ENCODE data around the gene CDYL.
"Not testable (repeated sequence)": the region's sequence is repeated elsewhere in the genome, so short reads cannot be mapped to it uniquely, and the experiment has no call there.

The CDYL gene

DNA sequence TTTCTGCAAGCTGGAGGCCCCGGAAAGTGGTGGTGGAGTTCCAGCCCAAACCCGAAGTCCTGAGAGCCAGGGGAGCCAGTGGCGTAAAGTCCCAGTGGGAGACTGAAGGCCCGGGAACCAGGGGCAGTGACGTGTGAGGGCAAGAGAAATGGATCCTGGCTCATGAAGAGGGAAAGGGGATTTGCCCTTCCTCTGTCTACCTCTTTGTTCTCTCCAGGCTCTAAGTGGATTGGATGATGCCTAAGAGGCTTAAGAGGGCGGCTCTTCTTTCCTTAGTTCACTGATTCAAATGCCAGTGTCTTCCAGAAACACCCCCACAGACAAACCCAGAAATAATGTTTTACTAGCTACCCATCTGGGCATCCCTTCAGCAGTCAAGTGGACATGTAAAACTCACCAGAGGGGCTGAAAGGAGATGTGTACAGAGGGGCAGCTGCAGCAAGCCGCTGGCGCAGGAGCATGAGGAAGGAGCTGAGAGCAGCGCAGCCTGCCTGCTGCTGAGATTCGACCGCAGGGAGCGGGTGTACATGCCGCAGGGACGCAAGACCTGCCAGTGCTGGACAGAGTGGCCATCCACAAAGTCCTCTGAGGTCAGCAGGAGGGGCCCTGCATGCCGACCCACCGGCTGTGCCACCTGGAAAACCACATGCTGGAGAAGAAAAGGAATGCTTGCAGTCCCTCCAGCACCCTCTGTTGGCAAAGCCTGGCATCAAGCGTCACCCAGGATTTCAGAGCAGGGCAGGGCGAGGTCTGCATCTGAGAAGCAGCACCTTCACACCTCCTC, 29.5 kb downstream of the CDYL start:
- ATAC-seq = no peak

DNA sequence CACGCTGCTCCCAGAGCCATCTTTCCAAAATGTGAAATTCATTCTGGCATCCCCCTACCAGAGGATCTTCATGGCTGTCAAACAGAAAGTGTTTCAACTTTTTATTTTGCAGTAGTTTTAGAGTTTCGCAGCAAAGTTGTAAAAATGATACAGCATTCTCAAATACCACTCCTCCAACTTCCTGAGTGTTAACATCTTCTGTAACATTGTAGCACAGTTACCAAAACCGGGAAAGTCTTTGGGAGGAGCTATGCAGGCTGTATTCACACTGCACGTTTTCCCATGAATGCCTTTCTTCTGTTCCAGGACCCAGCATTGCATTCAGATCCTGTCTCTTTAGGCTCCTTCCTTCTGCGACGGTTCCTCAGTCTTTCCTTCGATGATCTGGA, 30.1 kb downstream of the CDYL start:
- no peak for ATAC-seq

DNA sequence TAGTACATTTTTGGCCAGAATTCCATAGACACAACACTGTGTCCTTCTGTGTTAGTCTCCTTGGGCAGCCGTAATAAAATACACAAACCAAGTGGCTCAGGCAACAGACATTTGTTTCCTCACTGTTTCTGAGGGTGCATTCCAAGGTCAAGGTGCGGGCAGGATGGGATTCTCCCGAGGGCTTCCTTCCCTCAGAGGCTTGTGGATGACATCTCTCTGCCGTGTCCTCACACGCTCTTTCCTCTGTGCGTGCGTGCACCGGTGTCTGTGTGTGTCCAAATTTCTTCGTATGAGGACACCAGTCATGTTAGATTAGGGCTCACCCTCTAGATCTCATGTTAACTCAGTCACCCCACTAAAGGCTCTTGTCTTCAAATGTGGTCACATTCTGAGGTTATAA, 30.6 kb downstream of the CDYL start:
- no peak for ATAC-seq

DNA sequence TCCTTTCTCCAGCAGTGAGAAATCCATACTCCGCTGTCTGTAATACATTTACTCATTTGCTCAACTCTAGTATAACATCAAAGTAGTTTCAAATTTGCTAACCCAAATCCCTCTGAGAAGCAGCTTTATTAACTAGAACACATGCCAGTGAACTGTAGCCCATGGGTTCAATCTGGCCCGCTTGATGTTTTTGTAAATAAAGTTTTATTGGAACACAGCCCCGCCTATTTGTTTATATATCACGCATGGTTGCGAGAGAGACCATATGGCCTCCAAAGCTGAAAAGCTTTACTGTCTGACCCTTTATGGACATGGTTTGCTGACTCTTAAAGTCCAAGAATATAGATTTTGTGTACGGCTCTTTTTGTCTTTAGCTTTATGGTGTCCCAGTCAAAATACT, 32.2 kb downstream of the CDYL start:
- no peak for ATAC-seq

DNA sequence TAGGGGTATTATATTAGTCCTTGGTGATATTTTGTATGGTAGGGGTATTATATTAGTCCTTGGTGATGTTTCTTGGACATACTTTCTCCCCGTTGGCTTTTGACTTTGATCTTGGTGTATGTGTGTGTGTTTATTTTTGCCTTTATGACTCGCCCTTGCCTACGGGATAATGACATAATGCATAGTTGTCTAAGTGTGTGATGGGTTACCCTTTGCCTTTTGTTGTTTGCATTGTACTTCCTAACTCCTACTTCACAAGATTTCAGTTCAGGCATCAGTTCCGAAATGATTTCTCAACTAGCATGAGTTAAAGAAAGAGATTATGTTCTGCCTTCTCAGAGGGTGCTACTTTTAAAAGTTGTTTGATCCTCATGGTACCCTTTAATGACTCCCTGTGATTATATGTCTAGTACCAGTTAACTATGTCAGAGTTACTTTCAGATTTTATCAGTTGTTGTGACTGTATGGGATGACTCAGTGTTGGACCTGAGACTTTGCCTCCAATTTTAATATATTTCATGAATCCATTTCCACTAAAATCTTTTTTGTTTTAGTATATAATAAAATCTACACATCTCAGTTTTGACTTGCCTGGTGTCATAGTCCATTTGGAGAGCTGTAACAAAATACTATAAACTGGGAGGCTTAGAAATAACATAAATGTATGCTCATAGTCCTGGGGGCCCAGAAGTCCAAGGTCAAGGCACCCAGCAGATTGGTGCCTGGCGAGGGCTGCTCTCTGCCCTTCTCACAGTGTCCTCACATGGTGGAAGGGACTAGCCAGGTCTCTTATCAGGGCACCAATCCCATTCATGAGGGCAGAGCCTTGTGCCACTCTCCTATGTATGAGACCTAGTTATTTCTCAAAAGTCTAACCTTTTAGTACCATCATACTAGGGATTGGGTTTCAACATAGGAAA, 34.1 kb downstream of the CDYL start:
- ATAC-seq = peak; percentile 83 to 88

DNA sequence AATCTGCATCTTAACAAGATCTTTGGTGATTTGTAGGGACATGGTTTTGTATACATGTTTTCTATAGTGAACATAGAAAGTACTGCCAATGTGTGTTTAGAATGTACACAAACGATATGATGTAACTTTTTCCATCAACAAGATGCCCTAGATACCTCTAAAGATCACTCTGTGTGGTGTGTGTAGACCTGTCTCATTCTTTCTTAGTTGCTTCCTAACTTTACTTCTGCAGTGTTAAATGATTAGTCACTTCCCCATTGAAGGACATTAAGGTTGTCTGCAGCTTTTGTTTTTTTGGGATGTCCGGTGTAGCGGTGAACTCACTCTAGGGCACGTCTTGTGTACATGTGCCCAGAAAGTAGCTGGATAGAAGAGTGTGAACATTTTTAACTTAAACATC, 35.9 kb downstream of the CDYL start:
- no peak for ATAC-seq

DNA sequence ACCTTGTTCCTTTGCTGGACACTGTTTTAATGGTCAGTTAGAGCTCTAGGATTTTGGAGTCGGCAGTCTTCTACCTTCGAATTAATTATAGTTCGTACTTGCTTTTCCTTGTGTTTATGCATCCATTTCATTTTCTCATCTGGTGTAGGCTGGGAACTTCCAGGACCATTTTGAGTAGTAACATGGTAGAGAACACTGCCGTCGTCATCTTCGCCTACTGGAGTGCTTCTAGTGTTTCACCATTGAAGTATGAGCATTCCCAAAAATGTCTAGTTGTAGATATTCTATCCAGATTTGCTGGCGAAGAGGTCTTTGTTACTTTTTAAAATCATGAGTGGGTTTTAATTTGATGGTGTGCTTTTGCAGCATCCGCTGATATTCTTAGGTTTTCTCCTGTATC, 36.9 kb downstream of the CDYL start:
- ATAC-seq = no peak

DNA sequence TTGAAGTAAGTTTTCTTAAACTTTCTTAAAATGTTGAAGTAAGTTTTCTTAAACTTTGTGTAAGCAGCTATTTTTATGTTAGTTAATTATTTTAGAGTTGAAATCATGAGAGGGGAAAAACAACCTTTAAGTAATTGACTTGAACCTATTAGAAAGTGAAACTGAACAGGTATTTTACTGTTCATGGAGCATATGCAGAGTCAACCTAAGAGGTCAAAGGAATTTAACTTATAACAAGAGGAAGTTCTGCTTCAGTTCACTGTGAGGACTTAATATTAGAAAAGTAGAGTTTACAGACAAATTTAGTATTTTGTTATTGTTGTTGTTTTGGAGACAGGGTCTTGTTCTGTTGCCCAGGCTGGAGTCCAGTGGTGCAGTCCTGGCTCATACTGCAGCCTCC, 38.0 kb downstream of the CDYL start:
- ATAC-seq = peak in 1 of 2 donors; percentile 39

DNA sequence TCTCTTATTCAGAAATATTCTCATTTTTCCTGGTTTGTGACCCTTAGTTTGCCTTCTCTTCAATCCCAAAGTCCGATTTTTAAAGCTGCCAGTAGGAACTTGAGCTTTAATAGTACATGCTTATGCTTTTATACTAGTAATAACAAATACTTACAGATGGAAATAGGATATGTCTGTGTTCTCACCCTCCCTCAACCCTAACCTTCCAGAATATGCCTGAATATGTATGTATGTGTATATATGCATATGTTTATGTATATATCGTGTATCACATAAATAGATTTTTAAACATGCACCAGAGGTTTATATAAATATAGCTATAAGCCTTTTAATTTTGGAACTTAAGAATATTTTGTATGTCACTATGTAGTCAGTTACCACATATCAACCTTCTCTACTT, 38.8 kb downstream of the CDYL start:
- ATAC-seq = no peak

DNA sequence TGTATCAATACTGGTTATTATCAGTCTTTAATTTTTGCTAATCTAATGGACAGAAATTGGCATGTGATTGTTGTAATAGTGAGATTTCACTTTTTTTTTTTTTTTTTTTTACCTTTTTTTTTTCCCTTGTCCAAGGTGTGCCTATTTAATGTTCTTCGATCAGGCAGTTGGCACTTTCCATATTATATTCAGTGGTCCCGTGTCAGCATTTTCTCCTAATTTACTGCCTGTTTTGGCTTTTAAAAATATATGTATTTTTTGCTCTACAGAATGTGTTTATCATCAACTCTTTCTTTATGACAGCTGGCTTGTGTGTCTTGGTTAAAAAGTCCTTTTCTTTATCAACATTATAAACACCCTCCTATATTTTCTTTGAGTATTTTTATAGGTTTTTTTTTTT, 39.4 kb downstream of the CDYL start:
- ATAC-seq = no peak

DNA sequence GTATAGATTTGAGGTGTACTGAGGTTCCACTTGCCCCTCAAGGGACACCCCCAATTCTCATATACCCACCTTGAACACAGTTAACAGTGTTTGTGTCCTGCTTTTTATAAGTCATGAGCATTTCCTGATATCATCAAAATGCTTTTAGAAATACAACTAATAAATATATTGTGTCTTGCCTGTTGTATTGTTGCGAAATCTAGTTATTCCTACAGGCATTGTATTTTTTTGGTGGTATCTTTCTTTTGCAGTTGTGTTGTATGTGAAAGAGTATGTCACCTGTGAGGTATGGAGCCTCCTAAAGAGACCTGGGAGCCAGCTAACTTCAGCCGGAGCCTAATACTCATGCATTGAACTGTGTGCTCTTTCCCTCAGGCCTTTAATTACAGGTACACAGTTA, 40.7 kb downstream of the CDYL start:
- no peak for ATAC-seq

DNA sequence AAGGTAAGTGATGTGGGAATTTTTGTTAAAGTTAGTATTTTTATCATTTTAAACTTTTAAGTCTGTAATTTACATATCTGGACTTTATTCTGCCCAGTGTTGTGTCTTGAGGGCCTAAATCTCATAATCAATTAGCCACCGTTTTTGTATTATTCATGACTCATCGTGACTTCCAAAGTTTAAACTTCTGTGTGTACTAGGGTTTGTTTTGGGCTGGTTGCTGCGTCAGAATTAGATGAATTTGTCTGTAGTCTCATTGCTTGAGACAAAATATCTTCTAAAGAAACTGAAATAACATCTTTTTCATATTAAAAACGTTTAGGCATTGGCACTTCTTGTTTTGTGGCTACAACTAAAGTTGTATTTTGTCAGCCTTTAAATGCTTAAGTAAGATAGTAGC, 41.3 kb downstream of the CDYL start:
- no peak for ATAC-seq

DNA sequence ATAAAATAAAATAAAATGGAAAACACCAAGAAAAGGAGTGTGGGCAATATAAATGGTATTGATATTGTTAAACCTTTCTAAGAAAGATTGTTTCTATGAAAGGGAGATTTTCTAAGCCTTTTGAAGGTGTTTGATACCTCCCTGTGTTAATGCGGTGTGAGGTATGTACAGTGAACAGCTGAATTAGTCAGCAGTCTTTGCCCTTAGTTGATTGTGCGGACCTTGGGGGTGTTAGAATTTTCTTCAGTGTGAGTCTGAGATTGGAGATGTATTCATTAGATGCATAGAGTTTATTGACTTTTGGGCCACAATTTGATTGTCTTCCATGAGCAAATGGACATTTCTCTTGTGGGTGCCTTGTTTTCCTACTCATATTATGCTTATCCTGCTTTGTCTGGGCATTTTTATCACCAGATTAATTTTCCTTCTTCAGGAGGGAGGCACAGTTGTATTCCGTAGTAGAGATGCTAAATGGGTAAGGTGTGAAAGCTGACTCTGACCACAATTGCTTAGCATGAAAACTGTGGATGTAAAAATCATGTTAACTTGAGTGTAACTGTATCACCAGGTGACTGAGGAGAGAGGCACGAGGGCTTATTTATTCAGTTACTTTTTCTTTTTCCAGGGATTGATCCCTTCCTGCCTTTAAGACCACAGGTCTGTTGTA, 42.2 kb downstream of the CDYL start:
- no peak for ATAC-seq

DNA sequence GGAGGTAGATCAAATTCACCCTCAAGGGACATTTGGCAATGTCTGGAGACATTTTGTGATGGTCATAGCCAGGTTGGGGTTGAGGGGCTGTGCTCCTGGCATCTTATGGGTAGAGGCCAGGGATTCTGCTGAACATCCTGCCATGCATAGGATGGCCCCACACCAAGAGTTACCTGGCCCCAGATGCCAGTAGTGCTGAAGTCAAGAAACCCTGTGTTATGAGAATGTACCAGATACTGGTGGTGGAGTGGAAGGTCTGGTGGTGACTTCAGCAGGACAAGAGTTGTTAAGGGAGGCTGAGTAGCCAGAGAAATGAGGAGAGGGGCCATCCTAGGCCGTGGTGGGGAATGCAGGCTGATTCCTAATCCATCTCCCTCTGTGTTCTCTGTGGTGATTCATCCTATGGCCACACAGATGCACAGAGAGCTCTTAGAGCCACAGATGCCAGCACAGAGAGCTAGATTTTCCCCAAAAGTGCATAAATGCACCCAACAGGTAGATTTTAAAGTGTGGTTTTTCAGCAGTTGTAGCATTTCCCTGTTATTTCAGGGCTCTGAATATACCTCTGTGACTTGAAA, 43.6 kb downstream of the CDYL start:
- no peak for ATAC-seq

DNA sequence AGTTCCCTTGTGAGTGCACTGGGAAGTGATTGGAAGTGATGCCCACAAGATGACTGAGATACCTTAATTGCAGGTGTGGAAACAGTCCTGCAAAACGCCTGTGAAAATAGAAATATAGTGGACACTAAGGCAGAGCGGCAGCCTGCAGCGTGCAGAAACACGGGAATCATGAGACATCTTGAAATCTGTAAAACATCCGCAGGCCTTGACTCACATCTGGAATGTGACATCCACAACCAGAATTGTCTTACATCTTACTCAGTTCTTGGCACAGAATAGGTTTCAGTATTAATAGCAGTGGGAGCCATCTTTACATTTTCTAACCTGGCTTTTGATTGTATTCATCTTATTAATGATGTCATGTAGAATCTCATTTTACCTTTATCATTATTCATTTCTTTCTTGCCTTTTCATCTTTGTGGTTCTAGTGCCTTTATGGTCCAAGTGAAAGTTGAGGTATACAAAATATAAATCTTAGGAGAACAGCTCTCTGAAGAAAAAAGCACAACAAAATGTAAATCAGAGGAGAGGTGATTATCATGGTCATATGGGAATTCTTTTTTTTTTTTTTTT, 44.6 kb downstream of the CDYL start:
- ATAC-seq = peak in 1 of 2 donors; percentile 87

DNA sequence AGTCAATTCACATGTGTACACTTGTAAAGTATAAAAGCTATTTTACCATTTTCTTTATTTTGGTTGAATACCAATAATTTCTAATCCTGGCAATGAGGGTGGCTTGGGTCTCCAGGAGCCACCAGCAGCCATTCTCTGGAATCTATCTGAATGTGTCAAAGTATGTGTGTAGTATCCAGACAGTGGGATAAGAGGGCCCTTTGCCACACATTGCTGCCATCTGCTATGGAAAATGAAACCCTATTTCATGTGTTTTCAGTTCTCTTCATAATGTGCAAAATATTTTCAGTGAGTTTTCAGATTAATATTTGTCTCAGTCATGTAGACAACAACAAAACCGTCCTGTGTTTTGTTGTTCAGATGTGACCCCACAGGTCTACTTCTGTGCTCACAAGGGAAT, 46.3 kb downstream of the CDYL start:
- no peak for ATAC-seq

DNA sequence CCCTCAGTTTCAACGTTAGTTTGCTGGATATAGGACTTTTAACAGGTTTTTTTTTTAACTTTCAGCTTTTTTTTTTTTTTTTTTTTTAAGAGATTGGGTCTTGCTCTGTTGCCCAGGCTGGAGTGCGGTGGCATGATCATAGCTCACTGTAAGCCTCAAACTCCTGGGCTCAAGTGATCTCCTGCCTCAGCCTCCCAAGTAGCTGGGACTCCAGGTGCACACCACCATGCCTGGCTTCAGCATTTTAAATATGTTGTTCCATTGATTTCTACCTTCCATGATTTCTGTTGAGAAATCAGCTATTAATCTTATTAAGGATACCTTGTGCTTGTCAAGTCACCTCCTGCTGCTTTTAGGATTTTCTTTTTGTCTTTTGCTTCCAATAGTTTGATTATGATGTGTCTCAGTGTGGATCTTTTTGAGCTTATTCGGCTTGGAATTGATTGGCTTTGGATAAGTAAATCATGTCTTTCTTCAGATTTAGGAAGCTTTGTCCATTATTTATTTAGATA, 52.0 kb downstream of the CDYL start:
- no peak for ATAC-seq

DNA sequence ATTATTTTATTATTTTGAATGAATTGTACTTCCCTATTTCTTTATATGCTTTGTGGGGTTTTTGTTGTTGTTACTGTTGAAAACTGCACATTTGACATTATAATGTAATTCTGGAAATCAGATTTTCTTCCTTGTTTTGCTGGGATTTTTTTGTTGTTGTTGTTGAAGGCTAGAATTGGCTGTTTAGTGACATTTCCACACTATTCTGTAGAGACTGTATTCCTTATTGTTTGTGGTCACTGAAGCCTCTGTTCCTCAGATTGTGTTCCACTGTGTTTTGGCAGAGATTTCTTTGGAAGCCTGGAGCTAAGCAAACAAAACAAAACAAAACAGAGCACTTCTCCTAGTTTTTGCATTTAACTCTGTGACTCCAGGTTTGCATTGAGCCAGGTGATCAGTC, 52.9 kb downstream of the CDYL start:
- no peak for ATAC-seq

DNA sequence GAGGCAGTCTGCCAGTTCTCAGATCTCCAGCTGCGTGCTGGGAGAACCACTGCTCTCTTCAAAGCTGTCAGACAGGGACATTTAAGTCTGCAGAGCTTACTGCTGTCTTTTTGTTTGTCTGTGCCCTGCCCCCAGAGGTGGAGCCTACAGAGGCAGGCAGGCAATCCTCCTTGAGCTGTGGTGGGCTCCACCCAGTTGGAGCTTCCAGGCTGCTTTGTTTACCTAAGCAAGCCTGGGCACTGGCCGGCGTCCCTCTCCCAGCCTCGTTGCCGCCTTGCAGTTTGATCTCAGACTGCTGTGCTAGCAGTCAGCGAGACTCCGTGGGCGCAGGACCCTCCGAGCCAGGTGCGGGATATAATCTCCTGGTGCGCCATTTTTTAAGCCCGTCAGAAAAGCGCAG, 59.3 kb downstream of the CDYL start:
- not testable (repeated sequence) for ATAC-seq

DNA sequence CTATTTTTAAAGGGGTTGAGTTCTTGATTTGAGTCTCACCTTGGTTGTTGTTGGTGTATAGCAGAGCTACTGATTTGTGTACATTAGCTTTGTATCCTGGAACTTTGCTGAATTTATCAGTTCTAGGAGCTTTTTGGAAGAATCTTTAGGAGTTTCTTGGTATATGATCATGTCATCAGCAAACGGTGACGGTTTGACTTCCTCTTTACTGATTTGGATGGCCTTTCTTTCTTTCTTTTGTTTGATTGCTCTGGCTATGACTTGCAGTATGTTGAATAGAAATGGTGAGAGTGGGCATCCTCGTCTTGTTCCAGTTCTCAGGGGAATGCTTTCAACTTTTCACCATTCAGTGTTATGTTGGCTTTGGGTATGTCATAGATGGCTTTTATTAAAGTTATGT, 64.0 kb downstream of the CDYL start:
- ATAC-seq = no peak

DNA sequence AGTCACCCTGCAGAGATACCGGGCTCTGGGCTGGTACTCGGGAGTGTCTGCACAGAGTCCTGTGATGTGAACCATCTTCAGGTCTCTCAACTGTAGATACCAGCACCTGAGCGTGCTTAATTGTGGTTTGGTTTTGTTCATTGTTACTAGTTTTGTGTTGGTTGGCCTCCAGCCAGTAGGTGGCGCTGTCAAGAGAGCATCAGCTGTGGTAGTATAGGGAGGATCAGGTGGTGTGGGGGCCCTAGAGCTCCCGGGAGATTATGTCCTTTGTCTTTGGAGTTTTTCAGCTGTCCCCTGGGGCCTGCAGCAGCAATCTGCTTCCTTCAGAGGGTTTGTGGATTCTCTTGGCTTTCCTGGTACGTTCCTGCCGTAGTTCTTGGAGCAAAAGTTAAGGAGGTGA, 67.9 kb downstream of the CDYL start:
- ATAC-seq = no peak

DNA sequence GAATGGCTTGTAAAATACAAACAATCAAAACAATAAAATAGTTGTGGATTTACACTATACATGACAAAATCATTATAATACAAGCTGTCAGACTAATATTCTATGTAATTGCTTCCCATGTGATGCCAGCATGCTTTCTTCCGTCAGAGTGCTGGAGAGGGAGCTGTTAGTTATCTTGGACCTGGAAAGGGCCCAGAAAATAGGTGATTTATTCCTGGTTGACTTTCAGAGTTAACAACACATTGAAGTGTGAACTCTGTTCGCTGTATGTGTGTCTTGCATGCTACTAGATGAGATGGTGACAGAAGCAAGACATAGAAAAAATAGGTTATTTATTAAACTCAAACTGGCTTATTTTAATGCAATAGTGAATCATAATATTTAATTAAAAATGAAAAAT, 70.2 kb downstream of the CDYL start:
- no peak for ATAC-seq

Data from activated CD4-positive, CD25-positive, alpha-beta regulatory T cell treated with anti-CD3 and anti-CD28 coated beads, Interleukin-2, amount 50 U/mL, for 24 hours (primary cell).